Suppressor macrophage treated with lipopolysaccharide for 4 hours (primary cell): ENCODE measurements around the gene DAND5.
"Not testable (repeated sequence)": the region's sequence is repeated elsewhere in the genome, so short reads cannot be mapped to it uniquely, and the experiment has no call there.

Source experiments
- DNase-seq: peaks from one replicate; pipeline ENCODE4 v3.0.0-alpha.2; 2020

DAND5 gene

DNA sequence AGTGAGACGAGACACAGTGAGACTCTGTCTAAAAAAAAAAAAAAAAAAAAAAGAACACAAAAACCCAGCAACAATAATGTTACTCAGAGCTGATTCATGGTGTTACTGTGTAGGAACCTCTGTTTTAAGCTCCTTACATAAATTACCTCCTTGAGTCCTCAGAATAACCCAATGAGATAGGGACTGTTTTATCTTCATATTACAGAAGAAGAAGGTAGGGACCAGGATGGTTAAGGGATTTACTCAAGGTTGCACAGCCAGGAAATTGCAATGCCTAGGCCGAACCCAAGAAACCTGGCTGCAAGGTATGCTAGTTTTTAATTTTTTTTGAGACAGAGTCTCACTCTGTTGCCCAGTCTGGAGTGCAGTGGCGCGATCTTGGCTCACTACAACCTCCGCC, 1.5 kb upstream of the DAND5 start:
- DNase-seq, result no peak

DNA sequence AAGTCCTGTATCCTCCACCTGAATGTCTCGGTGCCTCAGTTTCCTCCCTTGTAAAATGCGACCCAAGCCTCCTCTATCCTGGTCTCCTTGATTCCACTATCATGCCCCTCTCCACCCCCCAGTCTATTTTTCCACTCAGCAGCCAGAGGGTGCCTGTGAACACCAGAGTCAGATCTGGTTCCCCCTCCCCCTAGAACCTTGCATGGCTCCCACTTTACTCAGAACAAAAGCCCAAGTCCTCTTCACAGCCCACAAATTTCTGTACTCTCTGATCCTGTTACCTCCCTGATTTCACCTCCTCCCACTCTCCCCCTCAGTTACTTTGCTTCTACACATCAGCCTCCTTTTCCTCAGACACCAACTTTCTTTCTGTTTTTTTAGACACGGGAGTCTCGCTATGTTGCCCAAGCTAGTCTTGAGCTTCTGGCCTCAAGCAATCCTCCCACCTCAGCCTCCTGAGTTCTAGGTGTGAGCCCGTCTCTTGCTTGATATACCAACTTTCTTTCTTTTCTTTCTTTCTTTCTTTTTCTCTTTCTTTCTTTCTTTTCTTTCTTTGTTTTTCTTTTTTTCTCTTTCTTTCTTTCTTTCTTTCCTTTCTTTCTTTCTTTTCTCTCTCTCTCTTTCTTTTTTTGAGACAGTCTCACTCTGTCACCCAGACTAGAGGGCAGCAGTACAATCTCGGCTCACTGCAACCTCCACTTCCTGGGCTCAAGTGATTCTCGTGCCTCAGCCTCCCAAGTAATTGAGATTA, 869 bp downstream of the DAND5 start:
- no peak for DNase-seq

DNA sequence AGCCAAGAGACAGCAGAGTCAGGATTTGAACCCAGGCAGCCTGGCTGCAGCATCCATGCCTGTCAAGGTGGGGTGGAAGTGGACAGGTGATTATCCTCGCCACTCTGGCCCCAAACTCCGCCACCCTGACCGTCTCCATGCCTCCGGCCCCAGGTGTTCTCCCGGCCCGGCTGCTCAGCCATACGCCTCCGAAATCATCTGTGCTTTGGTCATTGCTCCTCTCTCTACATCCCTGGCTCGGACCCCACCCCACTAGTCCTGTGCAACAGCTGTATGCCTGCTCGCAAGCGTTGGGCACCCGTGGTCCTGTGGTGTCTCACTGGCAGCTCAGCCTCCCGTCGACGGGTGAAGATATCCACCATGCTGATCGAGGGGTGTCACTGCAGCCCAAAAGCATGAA, 3.9 kb downstream of the DAND5 start:
- DNase-seq, result no peak

DNA sequence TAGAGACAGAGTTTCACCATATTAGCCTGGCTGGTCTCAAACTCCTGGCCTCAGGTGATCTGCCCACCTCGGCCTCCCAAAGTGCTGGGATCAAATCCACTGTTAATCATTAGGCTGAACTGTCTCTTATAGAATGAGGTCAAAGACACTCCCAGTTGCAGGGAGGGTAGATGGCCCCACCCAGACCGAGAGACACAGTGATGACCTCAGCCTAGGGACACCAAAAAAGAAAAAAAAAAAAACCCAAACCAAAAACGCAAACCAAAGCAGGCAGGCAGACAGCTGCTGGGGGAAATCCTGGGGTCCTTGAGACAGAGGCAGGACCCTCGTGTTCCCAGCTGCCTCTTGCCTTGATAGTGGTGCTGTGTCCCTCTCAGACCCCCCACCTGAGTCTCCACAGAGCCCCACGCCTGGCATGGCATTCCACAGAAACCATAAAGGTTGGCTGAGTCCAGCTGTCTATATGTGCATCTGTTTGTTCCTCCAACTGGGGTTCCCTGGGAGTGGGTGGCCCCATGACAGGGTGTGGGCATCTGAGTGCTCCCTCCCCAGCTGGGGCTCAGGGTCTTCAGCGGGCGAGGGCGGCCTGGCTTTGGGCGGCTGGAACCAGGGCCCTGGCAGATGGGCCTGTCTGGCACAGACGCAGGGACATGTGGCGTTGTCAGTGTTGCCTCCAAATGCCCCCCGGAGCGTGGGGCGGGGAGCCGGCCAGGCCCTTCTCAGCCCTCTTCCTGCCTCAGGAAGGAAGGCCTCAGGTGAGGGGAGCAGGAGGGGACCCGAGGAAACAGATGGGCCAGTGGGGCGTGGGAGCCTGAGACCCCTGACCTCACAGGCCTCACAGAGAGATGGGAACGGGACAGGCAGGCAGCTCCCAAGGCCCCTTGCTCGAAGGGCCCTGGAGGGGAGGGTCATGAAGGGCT, 5.2 kb downstream of the DAND5 start:
- DNase-seq, result no peak

DNA sequence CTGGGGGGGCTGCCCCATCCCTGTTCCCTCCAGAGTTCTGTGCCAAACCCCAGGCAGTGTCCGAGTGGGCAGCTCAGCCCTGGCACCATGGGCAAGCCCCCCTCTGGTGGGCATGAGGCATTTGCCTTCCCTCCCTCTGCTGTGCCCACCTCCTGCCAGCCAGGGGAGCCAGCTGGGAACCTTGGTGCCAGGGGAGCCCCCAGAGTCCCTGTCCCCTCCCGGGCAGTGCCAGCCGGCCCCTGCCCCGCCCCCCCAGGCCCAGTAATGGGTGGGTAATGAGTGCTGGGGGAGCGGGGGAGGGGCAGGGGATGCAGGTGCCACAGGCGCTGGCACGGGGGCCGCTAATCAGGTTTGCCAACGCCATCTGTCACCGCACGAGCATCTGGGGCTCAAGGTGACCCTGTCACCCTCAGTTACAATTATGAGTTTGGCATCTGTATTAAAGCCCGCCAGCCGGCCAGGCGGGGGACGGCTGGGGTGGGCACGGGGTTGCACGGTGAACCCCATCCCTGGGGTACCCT, 5.9 kb downstream of the DAND5 start:
- DNase-seq, result no peak

DNA sequence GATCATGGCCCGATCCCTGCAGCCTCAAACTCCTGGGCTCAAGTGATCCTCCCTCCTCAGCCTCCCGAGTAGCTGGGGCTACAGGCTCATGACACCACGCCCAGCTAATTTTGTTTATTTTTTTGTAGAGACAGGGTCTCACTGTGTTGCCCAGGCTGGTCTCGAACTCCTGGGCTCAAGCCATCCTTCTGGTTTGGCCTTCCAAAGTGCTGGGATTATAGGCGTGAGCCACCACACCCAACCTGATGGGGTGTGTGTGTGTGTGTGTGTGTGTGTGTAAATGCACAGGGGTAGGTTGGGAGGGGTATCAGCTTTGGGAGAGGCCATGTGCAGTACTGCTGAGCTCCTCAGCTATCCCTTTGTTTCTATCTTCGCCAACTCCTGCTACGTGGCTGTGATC, 6.7 kb downstream of the DAND5 start:
- DNase-seq, result not testable (repeated sequence)

DNA sequence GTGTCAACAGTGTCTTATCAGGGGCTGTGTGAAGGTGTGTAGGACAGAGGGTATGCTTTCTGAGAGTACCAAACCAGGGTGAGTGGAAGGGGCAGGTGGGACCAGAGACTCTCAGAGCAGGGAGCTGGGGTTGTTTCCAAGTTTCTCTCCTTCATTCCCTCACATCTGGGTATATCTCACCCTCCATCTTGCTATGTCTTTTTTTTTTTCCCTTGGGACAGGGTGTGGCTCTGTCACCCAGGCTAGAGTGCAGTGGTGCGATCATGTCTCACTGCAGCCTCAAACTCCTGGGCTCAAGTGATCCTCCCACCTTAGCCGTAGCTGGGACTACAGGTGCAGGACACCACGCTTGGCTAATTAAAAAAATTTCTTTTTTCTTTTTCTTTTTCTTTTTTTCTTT, 10.6 kb downstream of the DAND5 start:
- DNase-seq, result no peak

DNA sequence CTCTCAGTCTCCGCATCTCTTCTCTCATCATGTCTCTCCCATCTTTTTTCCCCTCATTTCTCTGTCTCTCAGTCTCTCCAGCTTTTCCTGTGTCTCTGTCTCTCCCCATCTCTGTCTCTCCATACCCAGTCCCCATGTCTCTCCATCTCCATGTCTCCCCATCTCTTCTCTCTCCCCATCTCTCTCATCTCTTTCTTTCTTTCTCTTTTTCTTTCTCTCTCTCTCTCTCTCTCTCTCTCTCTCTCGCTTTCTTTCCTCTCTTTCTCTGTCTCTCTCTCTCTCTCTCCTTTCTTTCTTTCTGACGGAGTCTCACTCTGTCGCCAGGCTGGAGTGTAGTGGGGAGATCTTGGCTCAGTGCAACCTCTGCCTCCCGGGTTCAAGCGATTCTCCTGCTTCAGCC, 13.3 kb downstream of the DAND5 start:
- DNase-seq, result no peak

DNA sequence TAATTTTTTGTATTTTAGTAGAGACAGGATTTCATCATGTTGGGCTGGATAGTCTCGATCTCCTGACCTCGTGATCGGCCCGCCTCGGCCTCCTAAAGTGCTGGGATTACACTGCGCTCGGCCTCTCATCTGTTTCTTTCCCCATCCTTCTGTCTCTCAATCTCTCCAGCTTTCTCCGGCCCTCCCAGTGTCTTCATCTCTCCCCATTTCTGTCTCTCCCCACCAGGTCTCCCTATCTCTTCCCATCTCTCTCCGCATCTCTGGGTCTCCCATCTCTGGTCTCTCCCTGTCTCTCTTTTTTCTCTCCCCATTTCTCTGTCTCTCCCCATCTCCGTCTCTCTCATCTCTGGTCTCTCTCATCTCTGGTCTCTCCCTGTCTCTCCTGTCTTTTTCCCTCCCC, 13.7 kb downstream of the DAND5 start:
- no peak for DNase-seq

DNA sequence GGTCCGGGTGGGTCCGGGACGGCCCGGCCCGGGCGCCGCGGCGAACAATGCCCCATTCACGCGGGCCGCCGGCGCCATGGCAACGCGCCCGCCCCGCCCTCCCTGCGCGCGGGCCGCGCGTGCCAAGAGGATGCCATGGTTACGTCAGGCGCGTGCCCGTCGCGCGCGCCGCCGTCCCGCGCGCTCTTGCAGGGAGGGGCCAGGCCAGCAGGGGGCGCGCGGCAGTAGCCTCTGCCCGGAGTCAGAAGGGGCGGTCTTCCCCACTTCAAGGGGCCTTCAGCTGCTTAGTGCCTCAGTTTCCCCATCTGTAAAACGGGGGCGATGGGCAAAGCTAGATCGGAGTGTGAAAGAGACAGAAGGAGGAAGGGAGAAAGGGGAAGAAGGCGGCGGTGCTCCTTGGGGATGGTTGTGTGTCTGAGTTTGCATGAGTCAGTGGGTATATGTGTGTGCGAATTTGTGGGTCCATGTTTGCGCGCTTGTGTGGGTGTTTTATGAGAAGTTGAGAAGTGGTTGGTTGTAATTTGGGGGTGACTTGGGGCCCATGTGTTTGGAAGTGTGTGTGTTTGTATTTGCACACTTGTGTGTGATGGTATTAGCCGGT, 14.3 kb downstream of the DAND5 start:
- peak; percentile 84 for DNase-seq

DNA sequence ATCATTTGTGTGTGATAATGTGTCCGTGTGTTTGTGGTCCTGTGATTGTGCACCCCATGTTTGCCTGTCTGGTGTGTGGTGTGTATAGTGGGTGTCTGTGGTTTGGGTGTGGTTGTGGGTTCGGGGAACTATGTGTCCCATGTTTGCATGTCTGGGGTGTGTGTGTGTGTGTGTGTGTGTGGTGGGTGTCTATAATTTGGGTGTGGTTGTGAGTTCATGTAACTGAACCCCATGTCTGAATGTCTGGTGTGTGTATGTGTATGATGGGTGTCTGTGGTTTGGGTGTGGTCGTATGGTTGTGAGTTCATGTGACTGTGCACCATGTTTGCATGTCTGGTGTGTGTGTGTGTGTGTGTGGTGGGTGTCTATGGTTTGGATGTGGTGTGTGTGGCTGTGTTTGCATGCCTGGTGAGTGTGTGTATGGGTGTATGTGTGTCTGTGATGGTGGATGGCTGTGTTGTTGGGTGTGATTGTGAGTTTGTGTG, 14.8 kb downstream of the DAND5 start:
- no peak for DNase-seq

DNA sequence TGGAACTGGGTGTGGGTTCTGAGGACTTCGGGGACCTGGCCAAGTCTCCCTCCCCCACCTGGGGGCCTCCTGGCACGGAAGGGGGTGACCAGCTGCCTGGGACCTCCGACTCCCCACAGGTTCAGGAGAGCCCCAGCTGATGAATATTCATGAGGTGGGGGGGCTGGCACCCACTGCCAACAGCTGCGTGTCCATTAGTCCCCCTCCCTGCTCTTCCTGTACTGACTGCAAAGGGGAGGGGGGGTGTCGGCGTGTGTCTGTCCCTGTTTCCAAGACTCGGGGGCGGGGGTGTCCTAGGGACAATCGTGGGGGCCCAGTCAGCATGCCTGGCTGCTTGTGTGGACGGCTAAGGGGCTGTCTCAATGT, 15.3 kb downstream of the DAND5 start:
- DNase-seq, result no peak

DNA sequence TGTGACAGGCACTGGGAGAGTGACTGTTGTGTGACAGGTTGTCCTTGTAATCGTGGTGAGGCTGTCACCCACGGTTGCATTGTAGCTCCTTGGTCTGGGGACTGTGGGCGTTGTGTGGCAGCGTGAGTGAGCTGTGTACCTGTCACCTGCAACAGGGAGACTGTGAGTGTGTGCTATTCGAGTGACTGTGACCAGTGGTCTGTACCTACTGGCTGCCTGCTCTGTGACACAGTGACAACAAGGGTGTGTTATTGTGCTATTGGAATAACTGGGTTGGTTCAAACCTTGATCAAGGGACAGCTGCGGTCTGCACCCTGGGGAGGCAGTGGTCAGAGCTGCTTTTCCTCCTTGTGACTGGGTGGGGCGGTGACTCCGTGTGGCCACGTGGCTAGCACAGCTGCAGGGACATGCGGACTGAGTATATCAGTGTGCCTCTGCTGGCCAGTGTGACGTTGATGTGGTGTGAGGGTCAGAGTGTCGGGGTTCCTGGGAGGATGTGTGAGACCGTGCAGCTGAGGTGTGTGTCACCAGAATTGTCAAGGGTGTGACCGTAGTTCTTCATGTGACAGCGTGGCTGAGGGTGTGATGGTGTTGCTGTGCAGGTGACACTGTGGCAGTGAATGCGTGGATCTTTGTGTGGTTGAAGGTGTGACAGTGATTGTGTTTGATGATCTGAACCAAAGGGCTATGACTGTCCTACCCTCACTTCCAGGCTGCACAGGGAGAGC, 15.8 kb downstream of the DAND5 start:
- peak; percentile 15 for DNase-seq

DNA sequence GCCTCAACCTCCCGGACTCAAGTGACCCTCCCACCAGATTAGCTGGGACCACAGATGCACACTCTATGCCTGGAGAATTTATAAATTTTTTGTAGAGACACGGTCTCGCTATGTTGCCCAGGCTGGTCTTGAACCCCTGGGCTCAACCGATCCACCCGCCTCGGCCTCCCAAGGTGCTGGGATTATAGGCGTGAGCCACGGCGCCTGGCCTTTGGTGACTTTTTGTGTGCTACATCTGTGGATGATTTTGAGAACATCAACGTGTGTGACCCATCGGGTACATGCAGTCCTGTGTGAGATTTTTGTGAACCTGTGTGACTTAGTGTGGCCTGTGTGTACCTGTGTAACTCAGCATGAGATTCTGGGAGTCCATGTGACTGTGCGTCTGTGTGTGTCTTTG, 17.4 kb downstream of the DAND5 start:
- DNase-seq, result no peak

DNA sequence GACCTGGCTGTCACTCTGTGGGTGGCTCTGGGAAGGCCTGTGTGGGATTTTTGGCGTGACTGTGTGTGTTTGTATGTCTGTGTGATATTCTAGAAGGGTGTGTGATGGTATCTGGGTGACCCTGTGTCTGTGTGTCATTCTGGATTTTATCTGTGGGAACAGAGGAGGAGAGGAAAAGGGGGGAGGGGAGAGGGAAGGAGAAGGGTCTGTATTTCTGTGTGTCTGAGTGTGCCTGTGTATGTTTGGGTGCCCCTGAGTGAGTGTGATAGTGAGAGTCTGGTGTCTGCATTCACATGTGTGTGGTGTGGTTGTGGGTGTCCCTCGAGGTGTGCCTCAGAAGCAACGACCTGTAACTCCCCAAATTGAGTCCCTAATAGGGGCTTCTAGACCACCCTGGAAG, 17.8 kb downstream of the DAND5 start:
- no peak for DNase-seq

DNA sequence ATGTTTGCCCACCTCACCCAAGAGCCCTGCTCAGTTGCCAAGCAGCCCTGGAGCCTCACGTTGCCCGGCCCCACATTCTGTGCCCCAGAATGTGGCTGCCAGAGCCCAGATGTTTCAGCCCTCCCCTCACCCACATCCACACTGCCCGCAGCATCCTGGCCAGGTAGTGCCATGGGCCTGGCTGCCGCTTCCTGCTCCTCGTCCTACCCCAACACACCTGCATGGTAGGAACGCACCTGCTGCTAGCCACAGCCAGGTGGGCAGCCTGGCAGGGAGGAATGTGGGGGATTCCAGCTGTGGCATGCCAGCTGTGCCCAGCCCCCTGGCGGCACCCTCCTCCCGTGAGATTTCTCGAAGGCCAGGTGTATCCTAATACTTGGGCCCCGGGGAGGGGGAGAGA, 18.4 kb downstream of the DAND5 start:
- DNase-seq, result no peak

DNA sequence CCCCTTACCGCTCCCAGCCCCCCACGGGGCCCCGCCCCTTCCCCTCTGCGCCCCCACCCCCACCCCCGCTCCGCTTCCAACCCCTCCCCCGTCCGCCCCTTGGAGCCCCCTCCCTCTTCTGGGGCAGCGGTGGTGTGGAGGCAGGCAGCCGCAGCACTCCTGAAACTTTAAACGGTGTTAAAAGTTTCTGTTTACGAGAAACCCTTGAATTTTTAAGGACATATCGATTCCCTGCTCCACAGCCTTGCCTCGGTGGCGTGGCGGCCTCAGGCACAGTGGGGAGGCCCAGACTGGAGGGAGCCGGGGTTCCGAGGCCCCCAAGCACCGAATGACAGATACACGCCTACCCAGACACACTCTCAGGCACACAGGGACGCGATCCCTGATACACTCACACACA, 21.1 kb downstream of the DAND5 start:
- DNase-seq, result no peak

DNA sequence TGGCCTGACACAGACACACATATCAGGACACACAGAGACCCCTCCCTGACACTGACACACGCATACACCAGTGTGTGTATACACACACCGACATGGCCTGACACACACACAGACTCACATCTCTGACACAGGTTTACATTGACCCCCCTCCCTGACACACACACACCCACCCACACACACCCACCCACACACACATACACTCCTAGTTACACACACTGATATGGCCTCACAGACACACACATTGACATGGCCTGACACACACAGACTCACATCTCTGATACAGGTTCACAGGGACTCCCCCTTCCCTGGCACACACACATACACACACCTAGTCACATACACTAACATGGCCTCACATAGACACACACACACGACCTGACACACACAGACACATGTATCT, 21.5 kb downstream of the DAND5 start:
- no peak for DNase-seq

DNA sequence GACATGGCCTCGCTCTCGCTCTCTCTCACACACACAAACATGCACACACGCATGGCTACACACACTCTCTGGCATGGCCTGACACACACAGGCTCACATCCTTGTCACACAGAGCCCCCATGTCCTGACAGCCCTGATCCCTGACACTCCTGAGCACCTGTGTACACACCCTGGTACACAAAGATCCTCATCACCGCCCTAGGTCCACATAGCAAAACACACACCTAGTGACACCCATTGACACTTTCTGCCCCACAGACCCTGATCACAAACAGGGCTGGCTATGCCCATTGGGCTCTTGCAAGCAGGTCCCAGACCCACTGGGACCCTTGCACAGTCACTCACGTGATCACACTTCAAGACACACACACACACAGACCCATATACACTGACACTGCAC, 21.9 kb downstream of the DAND5 start:
- no peak for DNase-seq

DNA sequence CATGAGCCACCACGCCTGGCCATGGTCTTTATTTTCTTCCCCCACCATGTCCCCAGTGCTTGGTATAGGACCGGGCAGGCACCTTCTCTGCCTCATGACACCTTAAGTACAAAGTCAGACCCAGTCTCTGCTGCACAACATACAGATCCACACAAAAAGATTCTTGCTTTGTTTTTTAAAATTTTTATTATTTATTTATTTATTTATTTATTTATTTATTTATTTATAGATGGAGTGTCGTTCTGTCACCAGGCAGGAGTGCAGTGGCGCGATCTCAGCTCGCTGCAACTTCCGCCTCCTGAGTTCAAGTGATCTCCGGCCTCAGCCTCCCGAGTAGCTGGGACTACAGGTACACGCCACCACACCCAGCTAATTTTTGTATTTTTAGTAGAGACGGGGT, 23.4 kb downstream of the DAND5 start:
- DNase-seq, result no peak

DNA sequence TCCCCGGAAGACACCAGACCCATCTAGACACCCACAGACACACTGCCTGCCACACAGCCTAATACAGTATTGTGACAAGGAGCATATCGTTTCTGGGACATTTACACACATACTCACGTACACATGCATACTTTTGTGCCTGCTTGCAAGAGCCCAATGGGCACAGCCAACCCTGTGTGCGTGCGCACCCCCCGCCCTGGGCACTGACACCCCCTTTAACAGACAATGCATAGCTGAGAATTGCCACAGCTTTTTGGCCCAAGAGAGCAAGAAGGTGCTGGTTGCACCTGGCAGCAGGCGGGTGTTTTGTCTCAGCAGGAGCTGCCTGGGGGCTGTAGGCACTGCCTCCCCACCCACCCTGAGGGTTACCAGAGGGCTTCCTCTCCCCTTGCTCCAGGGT, 24.2 kb downstream of the DAND5 start:
- DNase-seq, result no peak

DNA sequence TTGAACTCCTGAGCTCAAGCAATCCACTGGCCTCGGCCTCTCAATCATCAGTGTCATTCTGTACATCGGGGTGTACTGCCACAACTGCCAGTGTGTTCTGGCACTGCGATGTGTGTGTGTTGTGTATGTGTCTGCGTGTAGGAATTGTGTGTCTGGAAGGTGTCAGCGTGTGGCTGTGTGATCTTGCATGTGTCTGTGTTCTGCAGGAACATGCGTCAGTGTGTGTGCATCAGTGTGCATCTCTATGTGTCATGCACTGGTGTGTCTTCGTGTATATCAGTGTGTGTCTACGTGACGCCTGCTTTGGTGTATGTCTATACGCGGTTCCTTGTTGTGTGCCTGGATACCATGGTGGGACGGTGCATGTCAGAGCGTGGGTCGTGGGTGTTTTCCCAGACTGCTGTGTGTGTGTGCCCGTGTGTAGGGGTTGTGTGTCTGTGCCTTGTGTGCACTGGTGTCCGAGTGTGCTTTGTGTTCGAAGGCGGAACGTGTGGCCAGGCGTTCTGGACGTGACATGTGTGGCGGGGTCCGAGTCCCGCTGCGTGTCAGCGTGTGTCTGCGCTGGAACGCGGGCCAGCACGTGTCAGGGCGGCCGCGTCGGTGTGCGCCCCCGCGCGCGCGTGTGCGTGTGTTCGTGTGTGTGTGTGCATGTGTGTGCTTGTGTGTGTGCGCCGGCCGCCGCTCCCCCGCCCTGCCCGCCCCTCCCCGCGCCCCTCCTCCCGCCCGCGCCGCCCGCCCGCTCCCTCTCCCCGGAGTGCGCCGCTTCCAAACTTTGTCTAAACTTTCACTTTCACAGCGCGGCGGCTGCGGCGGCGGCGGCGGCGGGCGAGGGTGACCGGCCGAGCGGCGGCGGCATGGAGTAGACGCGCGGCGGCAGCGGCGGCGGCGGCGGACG, 25.6 kb downstream of the DAND5 start, which contains the start of gene NFIX:
TSS of gene NFIX (plus strand) at position 775 of the 895 bp plus-strand sequence. CDS start 363 bp downstream, outside the sequence.
- peak; percentile 77 for DNase-seq
